GM18520 (cell line): ENCODE measurements around the gene SSR2.
A peak's percentile ranks its signal among the peaks of the same experiment; 100 is the strongest.
"Not testable (repeated sequence)": the region's sequence is repeated elsewhere in the genome, so short reads cannot be mapped to it uniquely, and the experiment has no call there.

Source experiments
- ATAC-seq: cut with Tn5 transposase; IDR thresholded peaks from one replicate; pipeline ENCODE4 v1.9.1; 2021; ENCODE audit not compliant: unreplicated experiment

SSR2 gene

DNA sequence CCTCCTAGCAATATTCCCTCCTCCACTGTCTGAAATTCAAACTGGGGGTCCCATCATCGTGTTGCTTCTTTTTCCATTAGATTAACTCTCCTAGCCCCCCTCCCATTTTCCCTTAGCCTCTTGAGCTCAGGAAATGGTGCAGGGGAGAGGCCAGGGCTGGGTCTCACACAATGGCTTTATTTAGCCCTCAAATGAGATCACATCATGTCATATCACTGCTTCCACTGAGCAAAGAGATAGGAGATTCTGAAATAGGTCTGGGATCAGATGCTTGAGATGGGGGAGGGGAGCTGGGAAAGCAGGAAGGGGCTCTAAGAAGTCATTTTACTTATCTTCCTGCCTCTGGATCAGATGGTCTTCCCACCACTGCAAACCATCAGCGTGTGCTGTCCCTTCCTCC, 24.6 kb downstream of the SSR2 start:
- no peak for ATAC-seq

GRCh38 chr1:155993595-155993994, 27.2 kb downstream of the SSR2 start:
- ATAC-seq, result no peak

GRCh38 chr1:155990005-155990739, 30.6 kb downstream of the SSR2 start:
- ATAC-seq, result no peak

- ATAC-seq, result peak; percentile 50
These were observed 31.3 kb downstream of the SSR2 start for GRCh38 chr1:155989242-155990004.

DNA sequence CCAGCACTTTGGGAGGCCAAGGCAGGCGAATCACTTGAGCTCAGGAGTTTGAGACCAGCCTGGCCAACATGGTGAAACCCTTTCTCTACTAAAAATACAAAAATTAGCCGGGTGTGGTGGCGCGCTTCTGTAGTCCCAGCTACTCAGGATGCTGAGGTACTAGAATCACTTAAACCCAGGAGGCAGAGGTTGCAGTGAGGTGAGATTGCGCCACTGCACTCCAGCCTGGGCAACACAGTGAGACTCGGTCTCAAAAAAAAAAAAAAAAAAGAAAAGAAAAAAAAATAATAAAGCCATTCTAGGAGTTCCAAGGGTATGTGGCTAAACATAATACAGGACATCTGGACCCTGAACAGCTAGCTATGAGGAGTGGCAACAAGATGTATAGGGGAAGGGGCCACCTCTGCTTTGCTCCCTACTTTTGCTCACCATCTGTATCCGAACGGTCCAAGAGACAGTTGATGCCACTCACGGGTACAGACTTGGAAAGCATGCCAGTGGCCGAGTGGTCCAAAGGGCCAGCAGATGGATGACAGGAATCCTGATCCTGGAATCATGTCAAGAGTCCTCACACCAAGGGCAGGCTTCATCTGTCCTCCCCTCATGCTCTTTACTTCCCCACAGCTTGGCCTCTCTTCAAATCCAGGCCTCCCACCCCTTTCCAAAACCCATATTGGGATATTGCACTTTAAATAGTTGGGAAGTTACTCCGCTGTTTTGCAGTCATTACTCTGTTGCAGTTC, 35.7 kb downstream of the SSR2 start:
- not testable (repeated sequence) for ATAC-seq

- no peak for ATAC-seq
These were observed 36.4 kb downstream of the SSR2 start for GRCh38 chr1:155984341-155984740.

- no peak for ATAC-seq
These were observed 37.3 kb downstream of the SSR2 start for GRCh38 chr1:155983191-155984024.

GRCh38 chr1:155982106-155982505, 38.6 kb downstream of the SSR2 start:
- ATAC-seq, result no peak

DNA sequence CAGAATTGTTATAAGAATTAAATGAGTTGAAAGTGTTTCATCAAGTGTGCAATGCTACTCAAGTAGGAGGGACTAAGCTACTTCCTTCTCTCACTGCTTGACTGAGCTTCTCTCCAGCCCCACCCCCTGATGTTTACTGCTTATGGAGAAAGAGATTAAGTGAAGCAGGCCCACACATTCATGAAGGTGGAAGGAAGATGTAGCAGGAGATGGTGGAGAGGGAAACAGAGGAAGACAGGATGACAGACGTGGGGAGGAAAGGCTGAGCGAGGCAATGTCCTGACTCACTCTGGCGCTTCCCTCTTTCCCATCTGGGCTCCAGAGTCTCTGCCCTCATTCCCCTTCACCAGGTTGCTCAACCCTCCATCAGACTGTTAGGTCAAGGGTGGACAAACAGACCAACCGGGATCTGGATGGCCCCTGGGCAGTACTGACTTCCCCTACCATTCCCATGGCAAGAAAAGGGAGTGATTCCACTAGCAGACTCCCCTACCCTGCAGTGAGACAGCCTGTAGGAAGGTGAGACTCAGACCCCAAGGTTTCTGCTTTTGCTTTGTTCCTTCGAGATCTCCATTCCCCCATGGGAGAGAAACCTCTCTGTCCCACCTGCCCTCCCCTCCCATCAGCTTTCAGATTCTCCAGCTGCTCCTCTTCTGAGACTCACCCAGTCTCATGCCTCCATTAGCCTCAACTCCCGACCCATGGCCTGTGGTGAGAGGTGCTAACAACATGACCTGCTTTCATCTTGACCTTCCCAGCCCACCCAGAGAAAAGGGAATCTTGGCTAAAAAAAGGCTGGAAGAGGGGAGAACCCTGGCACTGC, 39.3 kb downstream of the SSR2 start:
- ATAC-seq, result no peak

- ATAC-seq, result no peak
These were observed 41.0 kb downstream of the SSR2 start for GRCh38 chr1:155979597-155980343.

GRCh38 chr1:155978973-155979429, 41.8 kb downstream of the SSR2 start:
- no peak for ATAC-seq

- ATAC-seq, result peak; percentile 32
These were observed 42.3 kb downstream of the SSR2 start, which contains the start of gene ARHGEF2 for GRCh38 chr1:155978325-155978972. TSS of gene ARHGEF2 (minus strand) at chr1:155978547. CDS start at chr1:155978427, 120 bp downstream.

GRCh38 chr1:155977690-155978324, 42.9 kb downstream of the SSR2 start:
- ATAC-seq, result no peak

DNA sequence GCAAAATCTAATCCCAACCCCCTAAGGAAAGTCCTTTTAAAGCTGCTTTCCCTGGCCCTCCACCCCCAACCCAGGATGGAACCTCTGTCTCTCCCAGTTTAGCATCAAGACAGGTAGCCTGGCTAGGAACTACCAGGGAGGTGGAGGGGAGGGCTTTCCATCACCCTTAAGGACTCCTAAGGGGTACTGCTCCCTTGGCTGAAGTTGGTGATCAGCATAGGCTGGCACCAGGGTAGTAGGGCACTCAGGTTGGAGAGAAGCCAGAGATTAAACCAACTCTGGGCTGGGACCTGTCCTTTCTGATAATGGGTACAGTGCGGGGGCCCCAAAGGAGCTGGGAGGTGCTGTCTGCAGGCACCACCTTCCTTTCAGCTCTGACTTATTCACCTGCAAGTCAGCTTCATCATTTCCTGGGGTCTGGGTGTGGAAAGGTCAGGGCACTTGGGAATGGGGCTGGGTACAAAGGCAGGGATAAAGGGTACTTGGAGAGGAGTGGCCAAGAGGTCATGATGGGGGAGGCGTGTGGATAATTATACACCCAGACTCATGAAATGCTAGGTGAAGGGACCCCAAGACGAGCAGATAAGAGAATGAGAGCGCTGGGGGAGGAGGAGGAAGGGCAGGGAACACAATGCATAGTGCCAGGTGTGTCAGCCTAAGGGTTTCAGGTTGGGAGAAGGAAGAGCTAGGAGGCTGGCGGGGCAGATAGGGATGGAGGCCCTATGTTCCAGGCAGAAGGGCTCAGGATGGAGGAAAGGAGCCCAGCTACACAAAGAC, 43.6 kb downstream of the SSR2 start:
- ATAC-seq, result no peak

DNA sequence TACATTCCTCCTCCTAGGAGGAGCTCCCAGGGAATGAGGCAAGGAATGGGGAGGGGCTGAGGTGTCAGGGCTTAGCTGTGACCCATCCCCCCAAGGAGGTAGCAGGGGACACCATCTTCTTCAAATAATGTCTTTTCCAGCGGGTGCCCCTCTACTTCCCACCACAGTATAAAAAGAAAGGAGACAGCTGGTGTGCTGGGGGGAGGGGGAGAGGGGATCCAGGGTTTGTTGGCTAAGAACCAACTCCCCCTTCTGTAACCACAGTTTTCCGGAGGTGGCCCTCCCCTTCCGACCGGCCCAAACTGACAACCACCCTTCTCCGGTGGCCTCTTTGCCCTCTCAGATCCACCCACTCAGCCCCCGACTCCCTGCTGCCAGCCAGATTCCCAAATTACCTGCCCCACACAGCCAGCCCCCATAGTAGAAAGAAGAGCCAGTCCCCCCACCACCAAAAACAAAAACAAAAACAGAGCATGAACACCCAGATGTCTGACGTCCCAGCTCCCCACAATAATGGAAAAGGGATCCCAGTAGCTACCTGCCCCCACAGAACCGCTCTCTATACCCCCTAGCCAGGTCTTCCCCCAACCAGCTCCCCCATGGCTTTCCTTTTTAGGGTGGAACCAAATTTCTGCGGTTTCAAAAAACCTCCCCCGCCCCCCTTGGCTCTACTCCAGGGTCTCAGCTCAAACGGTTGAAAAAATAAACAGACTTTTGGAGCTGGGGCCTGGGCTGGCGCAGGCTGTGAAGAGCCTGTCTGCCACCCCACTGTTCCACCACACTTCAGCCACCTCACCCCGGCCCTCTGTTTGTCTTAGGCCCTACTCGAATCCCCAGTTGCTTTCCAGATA, 44.5 kb downstream of the SSR2 start:
- no peak for ATAC-seq

DNA sequence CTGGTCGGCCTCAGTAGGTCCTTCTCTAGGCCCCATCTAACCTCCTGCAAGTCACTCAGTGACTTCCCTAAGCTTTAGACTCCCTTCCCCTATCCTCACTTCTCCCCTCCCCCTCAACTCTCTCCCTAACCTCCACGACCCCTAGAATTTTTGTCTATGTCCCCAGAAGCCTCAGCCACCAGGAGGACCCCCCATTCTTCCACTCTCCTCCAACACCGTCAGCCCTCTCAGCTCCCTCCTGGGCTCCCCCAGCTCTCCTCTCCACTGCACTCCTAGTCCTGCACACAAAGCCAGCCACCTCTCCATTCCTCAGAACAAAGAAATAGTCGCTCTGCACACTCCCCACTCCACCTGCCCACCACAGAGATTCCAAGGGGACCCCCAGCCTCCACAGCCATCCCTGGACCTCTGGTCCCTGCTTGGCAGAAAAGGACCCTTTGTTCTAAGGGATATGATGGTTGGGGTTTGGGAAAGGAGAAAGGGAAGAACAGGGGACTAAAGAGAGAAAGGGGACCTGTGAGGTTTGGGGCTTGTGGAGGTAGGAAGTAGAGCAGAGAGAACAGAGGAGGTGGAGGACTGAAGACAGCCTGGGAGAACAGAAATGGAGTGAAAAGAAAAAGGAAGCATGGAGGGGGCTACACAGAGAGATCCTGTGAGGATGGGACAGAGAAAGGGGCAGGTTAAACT, 45.2 kb downstream of the SSR2 start:
- ATAC-seq, result no peak
